Peyer's patch (tissue), 4 donors: Measurements from ENCODE around the gene FTCDNL1. TPM values are rescaled to one million over a fixed set of nuclear protein-coding genes. Genes with fewer than 3 reads are reported as not detected.
A peak's percentile ranks its signal among the peaks of the same experiment; 100 is the strongest.

Source experiments
- DNase-seq, 3 donors: peaks; one replicate each; pipeline ENCODE4 v3.0.0-alpha.2; 2017 to 2019
- H3K27ac ChIP-seq, 4 donors: fragments of 200-600 bp; sonication (generic); one replicate each; pipeline ENCODE4 v1.5.1; 2016 to 2019
- H3K27me3 ChIP-seq, 2 donors: fragments of 200-600 bp; sonication (generic); one replicate each; pipeline ENCODE4 v1.5.1; 2019
- H3K36me3 ChIP-seq, 3 donors: fragments of 200-600 bp; sonication (generic); one replicate each; pipeline ENCODE4 v1.5.1; 2016 to 2019
- H3K4me1 ChIP-seq, 4 donors: fragments of 200-600 bp; sonication (generic); one replicate each; pipeline ENCODE4 v1.5.1; 2016 to 2019
- H3K4me3 ChIP-seq, 4 donors: fragments of 200-600 bp; sonication (generic); 1 replicate in 3 of 4; 2 replicates in 1 of 4; pipeline ENCODE4 v1.5.1; 2016 to 2019; ENCODE audit warnings: mild to moderate bottlenecking in 1 of 4
- H3K9me3 ChIP-seq, 4 donors: fragments of 200-600 bp; sonication (generic); one replicate each; pipeline ENCODE4 v1.5.1; 2016 to 2019; ENCODE audit warnings: mild to moderate bottlenecking in 1 of 4
- POLR2A ChIP-seq, 2 donors: fragments of 450-650 bp; IDR thresholded peaks; one replicate each; pipeline ENCODE4 v1.5.1; 2017; ENCODE audit warnings: antibody characterized with exemption in 2 of 2, mild to moderate bottlenecking in 2 of 2, moderate library complexity in 2 of 2
- total RNA-seq, 4 donors: library from RNA; depleted of rRNA; stranded (reverse); fragments of >200 nt; gene quantifications; one replicate each; pipeline ENCODE4 v1.1.0, GENCODE V29; 2016
- TF ChIP-seq, protein P1 (sequence below), 6 experiments: fragments of 450-650 bp in 4 of 6; fragments of 200-600 bp in 2 of 6; sonication (generic) in 1 of 6; IDR thresholded peaks; one replicate each; pipeline ENCODE4 v1.5.1; 2017 to 2019; ENCODE audit warnings: antibody characterized with exemption in 6 of 6, mild to moderate bottlenecking in 3 of 6, moderate library complexity in 1 of 6

Gene FTCDNL1
- total RNA-seq, 4 donors from 2014 or later, result 1.4 to 1.9 (median 1.7) TPM; not detected in 1

GRCh38 chr2:199740111-199740428, 110.9 kb downstream of the FTCDNL1 start:
- no peak for TF ChIP-seq POLR2A (IDR thresholded peaks at IDR 0.05)
- TF ChIP-seq, protein P1, sequence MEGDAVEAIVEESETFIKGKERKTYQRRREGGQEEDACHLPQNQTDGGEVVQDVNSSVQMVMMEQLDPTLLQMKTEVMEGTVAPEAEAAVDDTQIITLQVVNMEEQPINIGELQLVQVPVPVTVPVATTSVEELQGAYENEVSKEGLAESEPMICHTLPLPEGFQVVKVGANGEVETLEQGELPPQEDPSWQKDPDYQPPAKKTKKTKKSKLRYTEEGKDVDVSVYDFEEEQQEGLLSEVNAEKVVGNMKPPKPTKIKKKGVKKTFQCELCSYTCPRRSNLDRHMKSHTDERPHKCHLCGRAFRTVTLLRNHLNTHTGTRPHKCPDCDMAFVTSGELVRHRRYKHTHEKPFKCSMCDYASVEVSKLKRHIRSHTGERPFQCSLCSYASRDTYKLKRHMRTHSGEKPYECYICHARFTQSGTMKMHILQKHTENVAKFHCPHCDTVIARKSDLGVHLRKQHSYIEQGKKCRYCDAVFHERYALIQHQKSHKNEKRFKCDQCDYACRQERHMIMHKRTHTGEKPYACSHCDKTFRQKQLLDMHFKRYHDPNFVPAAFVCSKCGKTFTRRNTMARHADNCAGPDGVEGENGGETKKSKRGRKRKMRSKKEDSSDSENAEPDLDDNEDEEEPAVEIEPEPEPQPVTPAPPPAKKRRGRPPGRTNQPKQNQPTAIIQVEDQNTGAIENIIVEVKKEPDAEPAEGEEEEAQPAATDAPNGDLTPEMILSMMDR (IDR thresholded peaks at IDR 0.05), result no peak
- Histone ChIP-seq H3K36me3 (no peaks in the 10 kb centered on the region), H3K27me3 (no peaks in the 10 kb centered on the region), H3K4me3 (no peak overlapping the region), H3K9me3 (no peaks in the 10 kb centered on the region), H3K27ac (no peak overlapping the region), H3K4me1 (peaks cover 0 to 16% (median 0%) of the 10 kb centered on the region in 4 donors)
- DNase-seq, result no peak

GRCh38 chr2:199739413-199740110, 111.4 kb downstream of the FTCDNL1 start:
- H3K36me3 ChIP-seq, result no peaks in the 10 kb centered on the region
- DNase-seq, result peak; percentile 47 to 90 (median 81)
- no peak overlapping the region for H3K27ac ChIP-seq
- no peak for TF ChIP-seq POLR2A (IDR thresholded peaks at IDR 0.05)
- TF ChIP-seq, protein P1 (IDR thresholded peaks at IDR 0.05), result peak; percentile 56 to 91 (median 80)
- no peaks in the 10 kb centered on the region for H3K9me3 ChIP-seq
- peak overlapping the region in 2 of 4 donors; percentile 17 to 19 for H3K4me3 ChIP-seq
- H3K4me1 ChIP-seq, result peaks cover 0 to 16% (median 0%) of the 10 kb centered on the region in 4 donors
- H3K27me3 ChIP-seq, result no peaks in the 10 kb centered on the region

DNA sequence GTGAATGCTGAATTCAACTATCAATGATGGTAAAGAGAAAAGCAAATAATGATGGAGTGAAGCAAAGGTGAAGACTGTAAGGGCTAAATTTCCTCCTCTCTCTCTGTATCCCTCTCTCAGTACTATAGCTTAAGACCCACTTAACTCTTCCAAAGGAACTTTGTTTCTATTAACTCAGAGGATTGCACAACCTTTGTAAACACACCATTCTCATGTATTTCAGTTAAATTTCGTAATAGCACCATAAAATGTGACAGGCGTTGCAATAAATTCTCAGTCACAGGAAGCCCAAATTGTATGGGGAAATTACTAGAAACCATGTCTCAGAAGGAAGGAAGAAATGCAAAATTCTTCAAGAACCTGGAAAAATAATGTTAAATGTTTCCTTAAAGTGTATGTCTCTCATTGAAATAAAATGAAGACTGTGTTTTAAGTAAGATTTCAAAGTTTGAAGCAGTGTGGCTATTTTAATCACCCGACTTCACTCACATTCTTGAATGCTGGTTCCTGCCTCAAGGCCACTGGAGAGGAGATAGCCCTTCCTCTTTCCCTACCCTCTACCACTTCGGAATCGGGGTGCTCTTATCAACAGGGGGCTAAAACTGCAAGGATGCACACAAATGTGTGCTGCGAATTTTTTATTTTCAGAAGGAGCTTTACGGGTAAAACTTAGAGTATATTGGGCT, 112.1 kb downstream of the FTCDNL1 start:
- Histone ChIP-seq H3K36me3 (no peaks in the 10 kb centered on the region), H3K27ac (no peak overlapping the region), H3K4me1 (peaks cover 0 to 16% (median 0%) of the 10 kb centered on the region in 4 donors), H3K9me3 (no peaks in the 10 kb centered on the region), H3K4me3 (no peak overlapping the region), H3K27me3 (no peaks in the 10 kb centered on the region)
- TF ChIP-seq POLR2A (IDR thresholded peaks at IDR 0.05), result no peak
- TF ChIP-seq, protein P1 (IDR thresholded peaks at IDR 0.05), result no peak
- DNase-seq, result no peak

DNA sequence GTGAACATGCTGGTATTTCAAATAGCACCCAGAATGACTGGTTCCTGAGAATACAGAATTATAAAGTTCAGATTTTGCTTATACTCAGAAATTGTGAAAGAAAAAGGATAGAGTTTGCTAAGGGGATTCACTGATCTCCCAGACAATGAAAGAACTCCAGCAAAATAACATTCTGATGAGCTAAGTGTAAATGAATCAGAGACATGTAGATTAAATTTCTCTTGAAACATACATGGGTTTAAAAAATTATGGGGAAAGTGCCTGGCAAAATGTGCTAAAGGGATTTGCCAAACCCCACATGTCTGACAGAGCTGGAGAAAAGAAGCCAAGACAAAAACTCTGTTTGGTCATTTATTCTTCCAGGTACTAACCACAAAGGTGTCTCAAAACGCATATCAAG, 116.3 kb downstream of the FTCDNL1 start:
- H3K36me3 ChIP-seq, result no peaks in the 10 kb centered on the region
- peaks cover 0 to 11% (median 0%) of the 10 kb centered on the region in 4 donors for H3K4me1 ChIP-seq
- H3K9me3 ChIP-seq, result no peaks in the 10 kb centered on the region
- no peak overlapping the region for H3K4me3 ChIP-seq
- no peak overlapping the region for H3K27ac ChIP-seq
- no peaks in the 10 kb centered on the region for H3K27me3 ChIP-seq
- DNase-seq, result no peak
- TF ChIP-seq, protein P1 (IDR thresholded peaks at IDR 0.05), result no peak
- no peak for TF ChIP-seq POLR2A (IDR thresholded peaks at IDR 0.05)

DNA sequence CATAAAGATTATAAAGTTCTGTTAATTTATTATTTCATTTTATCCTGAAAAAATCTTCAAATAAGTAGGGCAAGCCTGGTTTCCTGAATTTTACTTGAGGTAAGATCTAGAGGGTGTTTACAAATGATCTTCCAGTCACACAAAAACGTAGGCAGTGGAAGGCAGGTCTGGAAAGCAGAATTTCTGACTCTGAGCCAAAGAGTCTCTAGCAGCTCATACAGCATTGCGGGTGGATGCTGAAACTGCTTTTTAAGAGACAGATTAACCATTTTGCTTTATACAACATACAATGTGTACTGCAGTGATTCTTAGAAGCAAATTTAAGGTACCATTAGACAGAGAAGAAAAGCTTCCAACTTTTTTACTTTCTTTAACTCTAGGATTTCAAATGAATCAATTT, 117.0 kb downstream of the FTCDNL1 start:
- H3K4me3 ChIP-seq, result no peak overlapping the region
- peaks cover 0 to 5% (median 0%) of the 10 kb centered on the region in 4 donors for H3K4me1 ChIP-seq
- no peak overlapping the region for H3K27ac ChIP-seq
- no peaks in the 10 kb centered on the region for H3K36me3 ChIP-seq
- DNase-seq, result no peak
- no peaks in the 10 kb centered on the region for H3K27me3 ChIP-seq
- no peak for TF ChIP-seq POLR2A (IDR thresholded peaks at IDR 0.05)
- TF ChIP-seq, protein P1 (IDR thresholded peaks at IDR 0.05), result no peak
- no peaks in the 10 kb centered on the region for H3K9me3 ChIP-seq
